A549 (cell line): Measurements from ENCODE around the gene ZMYND10. TPM values are rescaled to one million over a fixed set of nuclear protein-coding genes. Genes with fewer than 3 reads are reported as not detected.

Source experiments
- ATAC-seq, 2 experiments: fragments of 200-7000 bp in 1 of 2; fragments of >200 bp in 1 of 2; cut with Nextera tagmentation in 1 of 2; cut with Tn5 transposase in 1 of 2; 3 replicates each; pipeline versions ENCODE4 v1.8.0 to v1.9.1; 2018 to 2020; ENCODE audit warnings: mild to moderate bottlenecking in 1 of 2, moderate library complexity in 1 of 2
- CTCF ChIA-PET: fragments of 300-600 bp; sonication (Branson Sonifier 250); formaldehyde crosslinking; extraction: SDS; loops from one replicate; lab custom pipeline; 2021; ENCODE audit warnings: antibody characterized with exemption, inconsistent platforms; lab: Yijun Ruan, JAX
- POLR2A ChIA-PET: fragments of 350-600 bp; formaldehyde crosslinking; extraction: SDS; loops from one replicate; lab custom pipeline; 2021; ENCODE audit warnings: antibody characterized with exemption, inconsistent platforms; lab: Yijun Ruan, JAX
- DNase-seq, 2 experiments: peaks; one replicate each; pipeline versions ENCODE4 v3.0.0 to v3.0.0-alpha.2; 2011 to 2016; ENCODE audit warnings: low read depth in 1 of 2, low spot score in 1 of 2
- FAIRE-seq: peaks from 2 replicates; lab custom pipeline; 2011; peaks lifted over from hg19 to GRCh38; lab: Jason Lieb, UNC
- H3K27ac ChIP-seq, 2 experiments: fragments of >200 bp; sonication (Bioruptor Twin); formaldehyde crosslinking; 3 replicates each; pipeline ENCODE4 v1.5.1; 2016 to 2017
- H3K4me1 ChIP-seq: fragments of >200 bp; sonication (Bioruptor Twin); formaldehyde crosslinking; 3 replicates; pipeline ENCODE4 v1.6.1; 2016
- H3K4me2 ChIP-seq: fragments of >200 bp; sonication (Bioruptor Twin); formaldehyde crosslinking; 3 replicates; pipeline ENCODE4 v1.6.1; 2016
- H3K4me3 ChIP-seq: fragments of >200 bp; sonication (Bioruptor Twin); formaldehyde crosslinking; 3 replicates; pipeline ENCODE4 v1.5.1; 2016
- H3K9me3 ChIP-seq: fragments of >200 bp; sonication (Bioruptor Twin); formaldehyde crosslinking; 3 replicates; pipeline ENCODE4 v1.6.1; 2016
- BHLHE40 ChIP-seq: IDR thresholded peaks from 2 replicates; pipeline ENCODE4 v1.6.1; 2012; ENCODE audit warnings: low read depth, low read length, inconsistent platforms
- CBX2 ChIP-seq: fragments of 200-600 bp; sonication (generic); IDR thresholded peaks from 2 replicates; pipeline ENCODE4 v1.6.1; 2016; ENCODE audit warnings: low read depth, mild to moderate bottlenecking, borderline replicate concordance
- EHF ChIP-seq: fragments of 250-450 bp; sonication (Bioruptor Pico); IDR thresholded peaks from 2 replicates; pipeline ENCODE4 v1.5.0; 2020; ENCODE audit warnings: mild to moderate bottlenecking
- FOSB ChIP-seq: fragments of 250-450 bp; sonication (Bioruptor Pico); IDR thresholded peaks from 2 replicates; pipeline ENCODE4 v1.5.0; 2020; ENCODE audit warnings: mild to moderate bottlenecking, moderate library complexity
- HOXB13 ChIP-seq: fragments of 250-450 bp; sonication (Bioruptor Pico); IDR thresholded peaks from 2 replicates; pipeline ENCODE4 v1.5.0; 2020; ENCODE audit warnings: low read depth, mild to moderate bottlenecking, moderate library complexity
- HOXB5 ChIP-seq: fragments of 250-450 bp; sonication (Bioruptor Pico); IDR thresholded peaks from 2 replicates; pipeline ENCODE4 v1.5.0; 2020; ENCODE audit warnings: mild to moderate bottlenecking, moderate library complexity
- JUNB ChIP-seq: fragments of >200 bp; sonication (Bioruptor Twin); formaldehyde crosslinking; IDR thresholded peaks from 2 replicates; pipeline ENCODE4 v1.6.1; 2016
- KDM1A ChIP-seq: fragments of 200-600 bp; sonication (generic); IDR thresholded peaks from 2 replicates; pipeline ENCODE4 v1.6.1; 2016; ENCODE audit warnings: low read depth, mild to moderate bottlenecking
- KDM5A ChIP-seq: fragments of 200-600 bp; sonication (generic); IDR thresholded peaks from 2 replicates; pipeline ENCODE4 v1.6.1; 2016; ENCODE audit warnings: antibody characterized with exemption, mild to moderate bottlenecking
- MAFK ChIP-seq: fragments of 450-650 bp; IDR thresholded peaks from 2 replicates; pipeline ENCODE4 v1.6.1; 2014; ENCODE audit not compliant: partially characterized antibody
- MYC ChIP-seq: IDR thresholded peaks from 2 replicates; pipeline ENCODE4 v1.6.1; 2012; ENCODE audit warnings: mild to moderate bottlenecking, inconsistent platforms, low read length, improper control_type of control experiment, borderline replicate concordance
- NFE2L2 ChIP-seq: fragments of 150-350 bp; conservative IDR thresholded peaks from 2 replicates; pipeline ENCODE4 v1.6.1; 2014; ENCODE audit warnings: low read length
- PHF8 ChIP-seq: fragments of 200-600 bp; sonication (generic); IDR thresholded peaks from 2 replicates; pipeline ENCODE4 v1.6.1; 2016; ENCODE audit warnings: low read depth, mild to moderate bottlenecking, antibody characterized with exemption, moderate library complexity, borderline replicate concordance
- POLR2AphosphoS2 ChIP-seq: conservative IDR thresholded peaks from 2 replicates; pipeline ENCODE4 v1.6.1; 2012; ENCODE audit warnings: low read length, improper control_type of control experiment, inconsistent platforms
- RAD21 ChIP-seq, 2 experiments: fragments of >200 bp in 1 of 2; sonication (Bioruptor Twin) in 1 of 2; formaldehyde crosslinking in 1 of 2; IDR thresholded peaks in 1 of 2; conservative IDR thresholded peaks in 1 of 2; 2 replicates in 1 of 2; 3 replicates in 1 of 2; pipeline ENCODE4 v1.6.1; 2012 to 2018; ENCODE audit warnings: inconsistent platforms in 1 of 2
- RCOR1 ChIP-seq: fragments of 150-350 bp; IDR thresholded peaks from 2 replicates; pipeline ENCODE4 v1.6.1; 2014; ENCODE audit warnings: antibody characterized with exemption, low read length, low read depth
- RFX5 ChIP-seq: fragments of 450-650 bp; IDR thresholded peaks from 2 replicates; pipeline ENCODE4 v1.7.1; 2014; ENCODE audit warnings: antibody characterized with exemption, mild to moderate bottlenecking, moderate library complexity
- RNF2 ChIP-seq: fragments of 200-600 bp; sonication (generic); IDR thresholded peaks from 2 replicates; pipeline ENCODE4 v1.6.1; 2016; ENCODE audit warnings: low read depth, mild to moderate bottlenecking, antibody characterized with exemption, moderate library complexity, borderline replicate concordance
- SMC3 ChIP-seq: fragments of >200 bp; sonication (Bioruptor Twin); formaldehyde crosslinking; IDR thresholded peaks from 3 replicates; pipeline ENCODE4 v1.6.1; 2018; ENCODE audit warnings: inconsistent platforms
- TP53 ChIP-seq: fragments of 250-450 bp; sonication (Bioruptor Pico); IDR thresholded peaks from 2 replicates; pipeline ENCODE4 v1.5.0; 2021; ENCODE audit warnings: mild to moderate bottlenecking, moderate library complexity
- ZNF302 ChIP-seq: fragments of 250-450 bp; sonication (Bioruptor Pico); IDR thresholded peaks from 2 replicates; pipeline ENCODE4 v1.9.0; 2021; ENCODE audit warnings: inconsistent platforms, mild to moderate bottlenecking, moderate library complexity
- WGBS: methylation state at CpG from one replicate; pipeline ENCODE4 v1.1.6; 2017; ENCODE audit errors: missing lambda C conversion rate; 5-methylcytosine and 5-hydroxymethylcytosine counted together
- polyA plus RNA-seq, 4 experiments: library from polyadenylated mRNA; depleted of rRNA in 3 of 4; stranded (reverse); fragments of >200 nt; fragmentation: RNase III in 1 of 4; extraction: RNeasy Plus Mini Kit Qiagen cat#74134 plus additional on column Dnase treatment in 1 of 4; gene quantifications; 2 replicates in 3 of 4; 3 replicates in 1 of 4; pipeline ENCODE4 v1.2.3, GENCODE V29; 2011 to 2017
- TF ChIP-seq, protein P1 (sequence below): IDR thresholded peaks from 2 replicates; pipeline ENCODE4 v1.6.1; 2012; ENCODE audit warnings: low read depth, borderline replicate concordance
- TF ChIP-seq, protein P2 (sequence below): fragments of >200 bp; sonication (Bioruptor Twin); formaldehyde crosslinking; IDR thresholded peaks from 2 replicates; pipeline ENCODE4 v1.6.1; 2016
- TF ChIP-seq, protein P3 (sequence below): fragments of 200-600 bp; sonication (generic); IDR thresholded peaks from 2 replicates; pipeline ENCODE4 v1.6.1; 2016; ENCODE audit warnings: antibody characterized with exemption, mild to moderate bottlenecking, moderate library complexity

ZMYND10 gene
- polyA plus RNA-seq, 2 of the 4 experiments (the other 2 are of a cell fraction): 0.43 to 0.77 TPM

DNA sequence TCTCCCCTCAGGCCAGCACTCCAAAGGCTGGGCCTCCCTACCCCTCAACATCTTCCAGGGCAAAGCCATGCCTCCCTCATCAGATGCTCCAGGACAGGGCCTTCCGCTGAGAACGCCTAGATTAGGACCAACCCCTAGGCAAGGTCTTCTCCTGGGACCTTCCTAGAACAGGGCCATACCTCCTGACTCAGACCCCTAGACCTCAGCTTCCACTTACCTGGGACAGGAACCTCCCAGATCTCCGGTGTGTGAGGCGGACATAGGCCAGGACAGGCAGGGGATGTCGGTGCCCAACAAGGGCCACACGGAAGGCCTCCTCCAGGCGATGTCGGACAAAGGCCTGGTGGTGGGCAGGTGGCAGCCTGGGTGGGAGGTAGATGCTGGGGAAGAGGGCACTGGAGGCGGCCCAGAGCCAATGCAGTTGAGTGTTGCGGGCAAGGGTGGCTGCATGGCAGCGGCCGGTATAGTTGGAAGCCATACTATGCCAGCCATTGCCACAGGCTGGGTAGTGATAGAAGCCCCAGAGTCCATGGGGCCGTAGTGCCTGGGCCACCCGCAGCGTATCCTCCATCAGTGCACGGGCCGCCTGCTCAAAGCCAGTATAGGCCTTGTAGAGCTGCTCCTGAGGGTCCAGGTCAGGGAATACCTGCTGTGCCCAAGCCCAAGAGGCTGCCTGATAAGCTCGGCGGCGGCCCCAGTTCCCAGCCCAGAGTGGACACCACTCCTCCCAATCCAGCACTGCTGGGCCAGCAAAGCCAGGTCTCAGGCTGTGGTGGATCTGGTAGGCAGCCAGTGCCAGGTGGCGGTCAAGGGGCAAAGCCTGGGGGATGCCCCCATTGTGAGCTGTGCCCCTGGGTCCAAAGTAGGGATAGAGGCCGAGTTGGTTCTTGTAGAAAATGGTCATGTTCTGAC is 50.8 kb downstream of the ZMYND10 start:
- Histone ChIP-seq H3K4me2 (no peak overlapping the region), H3K4me3 (no peak overlapping the region), H3K9me3 (no peaks in the 10 kb centered on the region)
- ChIA-PET CTCF (interaction anchor here (0.6 to 1.5 kb wide), 5 partner anchors 15 to 48 kb away, joined by 3 to 5 read pairs (median 4); no protein-coding TSS in a partner anchor), POLR2A (no interaction called here)
- no peak for ATAC-seq
- TF ChIP-seq MYC (no peak), HOXB5 (no peak), RFX5 (no peak), PHF8 (no peak), KDM5A (no peak), FOSB (CRISPR knock-in tag) (no peak), EHF (CRISPR knock-in tag) (no peak), JUNB (no peak), POLR2AphosphoS2 (no peak), HOXB13 (no peak), ZNF302 (CRISPR knock-in tag) (no peak), RNF2 (no peak), NFE2L2 (no peak), RCOR1 (no peak), TP53 (CRISPR knock-in tag) (no peak), CBX2 (no peak)
- TF ChIP-seq, protein P1, sequence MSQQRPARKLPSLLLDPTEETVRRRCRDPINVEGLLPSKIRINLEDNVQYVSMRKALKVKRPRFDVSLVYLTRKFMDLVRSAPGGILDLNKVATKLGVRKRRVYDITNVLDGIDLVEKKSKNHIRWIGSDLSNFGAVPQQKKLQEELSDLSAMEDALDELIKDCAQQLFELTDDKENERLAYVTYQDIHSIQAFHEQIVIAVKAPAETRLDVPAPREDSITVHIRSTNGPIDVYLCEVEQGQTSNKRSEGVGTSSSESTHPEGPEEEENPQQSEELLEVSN: no peak
- TF ChIP-seq, protein P2, sequence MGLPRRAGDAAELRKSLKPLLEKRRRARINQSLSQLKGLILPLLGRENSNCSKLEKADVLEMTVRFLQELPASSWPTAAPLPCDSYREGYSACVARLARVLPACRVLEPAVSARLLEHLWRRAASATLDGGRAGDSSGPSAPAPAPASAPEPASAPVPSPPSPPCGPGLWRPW: no peak
- TF ChIP-seq, all 56 proteins: peak for 0
- Histone ChIP-seq H3K27ac (no peak overlapping the region), H3K4me1 (peaks cover 21% of the 10 kb centered on the region; the same call in 2 of the 3 replicates)
- DNase-seq: no peak
- WGBS: 88% methylated on average over 13 of the region's 22 CpGs
- FAIRE-seq: no peak

DNA sequence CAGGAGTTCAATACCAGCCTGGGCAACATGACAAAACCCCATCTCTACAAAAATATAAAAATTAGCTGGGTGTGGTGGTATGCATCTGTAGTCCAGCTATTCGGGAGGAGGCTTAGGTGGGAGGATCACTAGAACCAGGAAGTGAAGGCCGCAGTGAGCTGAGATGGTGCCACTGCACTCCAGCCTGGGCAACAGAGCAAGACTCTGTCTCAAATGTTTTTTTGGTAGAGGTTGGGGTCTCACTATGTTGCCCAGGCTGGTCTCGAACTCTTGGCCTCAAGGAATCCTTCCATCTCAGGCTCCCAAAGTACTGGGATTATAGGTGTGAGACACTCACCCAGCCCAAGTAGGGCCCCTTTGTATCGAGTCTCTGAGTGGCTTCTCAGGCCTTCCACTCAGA is 51.4 kb downstream of the ZMYND10 start:
- ChIA-PET POLR2A (no interaction called here), CTCF (interaction anchor here (0.6 to 1.5 kb wide), 3 partner anchors 15 to 34 kb away, joined by 3 to 5 read pairs (median 3); no protein-coding TSS in a partner anchor)
- H3K4me1 ChIP-seq: peaks cover 21% of the 10 kb centered on the region; the same call in 2 of the 3 replicates
- H3K4me2 ChIP-seq: no peak overlapping the region
- H3K9me3 ChIP-seq: no peaks in the 10 kb centered on the region
- no peak for DNase-seq
- no peak overlapping the region for H3K27ac ChIP-seq
- no peak for ATAC-seq
- H3K4me3 ChIP-seq: no peak overlapping the region
- no peak for FAIRE-seq
- 91% methylated on average over 4 of the region's 4 CpGs for WGBS
- TF ChIP-seq, protein P1: no peak

DNA sequence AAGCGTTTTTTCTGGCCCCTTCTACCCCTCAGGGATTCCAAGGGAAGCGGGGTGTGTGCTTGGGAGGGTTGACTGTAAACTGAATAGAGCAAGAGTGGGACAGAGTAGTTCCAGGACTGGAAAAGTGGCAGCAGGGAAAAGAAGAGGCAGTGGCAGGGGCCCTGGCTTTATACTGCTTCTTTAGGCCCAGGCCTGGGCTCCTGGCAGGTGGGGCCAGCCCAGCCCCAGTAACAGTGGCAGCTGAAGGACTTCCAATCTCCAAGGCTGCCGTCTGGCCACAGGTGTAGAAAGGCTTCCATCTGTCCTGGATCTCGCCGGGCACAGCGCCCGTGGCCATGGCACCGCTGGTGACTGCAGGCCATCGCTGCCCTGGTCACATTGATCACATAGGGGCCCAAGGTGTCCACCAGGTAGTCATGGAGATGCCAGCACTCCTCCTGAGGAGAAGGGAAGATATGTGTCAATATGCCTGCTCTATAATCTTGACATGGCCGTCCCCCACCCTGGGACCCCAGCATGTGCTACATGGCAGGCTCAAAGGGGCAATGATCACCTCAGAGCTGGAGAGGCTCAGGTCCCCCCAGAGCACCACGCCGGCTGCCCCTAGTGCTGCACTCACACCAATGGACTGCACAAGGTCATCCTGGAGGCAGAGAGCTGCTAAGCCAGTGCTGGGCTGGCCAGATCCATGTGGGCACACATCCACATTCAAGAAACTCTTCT is 52.3 kb downstream of the ZMYND10 start:
- POLR2A ChIA-PET: interaction anchor here (1.1 to 1.3 kb wide), 2 partner anchors 21 to 47 kb away, joined by 3 to 4 read pairs; no protein-coding TSS in a partner anchor
- Histone ChIP-seq H3K4me1 (peaks cover 17% of the 10 kb centered on the region; the same call in 2 of the 3 replicates), H3K27ac (peak overlapping the region; percentile 79 to 89), H3K9me3 (no peaks in the 10 kb centered on the region), H3K4me3 (peak overlapping the region; percentile 87; the same call in 2 of the 3 replicates), H3K4me2 (peak overlapping the region; percentile 87)
- no peak for ATAC-seq
- DNase-seq: no peak
- 47% methylated on average over 5 of the region's 12 CpGs for WGBS
- no peak for TF ChIP-seq BHLHE40
- TF ChIP-seq MYC: no peak
- no peak for TF ChIP-seq KDM1A
- no peak for TF ChIP-seq RAD21 (conservative IDR thresholded peaks at IDR 0.05 in 1 of 2, IDR thresholded peaks at IDR 0.05 in 1 of 2)
- TF ChIP-seq, protein P3, sequence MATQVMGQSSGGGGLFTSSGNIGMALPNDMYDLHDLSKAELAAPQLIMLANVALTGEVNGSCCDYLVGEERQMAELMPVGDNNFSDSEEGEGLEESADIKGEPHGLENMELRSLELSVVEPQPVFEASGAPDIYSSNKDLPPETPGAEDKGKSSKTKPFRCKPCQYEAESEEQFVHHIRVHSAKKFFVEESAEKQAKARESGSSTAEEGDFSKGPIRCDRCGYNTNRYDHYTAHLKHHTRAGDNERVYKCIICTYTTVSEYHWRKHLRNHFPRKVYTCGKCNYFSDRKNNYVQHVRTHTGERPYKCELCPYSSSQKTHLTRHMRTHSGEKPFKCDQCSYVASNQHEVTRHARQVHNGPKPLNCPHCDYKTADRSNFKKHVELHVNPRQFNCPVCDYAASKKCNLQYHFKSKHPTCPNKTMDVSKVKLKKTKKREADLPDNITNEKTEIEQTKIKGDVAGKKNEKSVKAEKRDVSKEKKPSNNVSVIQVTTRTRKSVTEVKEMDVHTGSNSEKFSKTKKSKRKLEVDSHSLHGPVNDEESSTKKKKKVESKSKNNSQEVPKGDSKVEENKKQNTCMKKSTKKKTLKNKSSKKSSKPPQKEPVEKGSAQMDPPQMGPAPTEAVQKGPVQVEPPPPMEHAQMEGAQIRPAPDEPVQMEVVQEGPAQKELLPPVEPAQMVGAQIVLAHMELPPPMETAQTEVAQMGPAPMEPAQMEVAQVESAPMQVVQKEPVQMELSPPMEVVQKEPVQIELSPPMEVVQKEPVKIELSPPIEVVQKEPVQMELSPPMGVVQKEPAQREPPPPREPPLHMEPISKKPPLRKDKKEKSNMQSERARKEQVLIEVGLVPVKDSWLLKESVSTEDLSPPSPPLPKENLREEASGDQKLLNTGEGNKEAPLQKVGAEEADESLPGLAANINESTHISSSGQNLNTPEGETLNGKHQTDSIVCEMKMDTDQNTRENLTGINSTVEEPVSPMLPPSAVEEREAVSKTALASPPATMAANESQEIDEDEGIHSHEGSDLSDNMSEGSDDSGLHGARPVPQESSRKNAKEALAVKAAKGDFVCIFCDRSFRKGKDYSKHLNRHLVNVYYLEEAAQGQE: no peak
- no peak for TF ChIP-seq SMC3
- TF ChIP-seq MAFK: no peak
- TF ChIP-seq, all 56 proteins: peak for 0
- no peak for FAIRE-seq
- CTCF ChIA-PET: interaction anchor here (1.0 to 2.0 kb wide), 6 partner anchors 9 to 68 kb away, joined by 3 to 7 read pairs (median 4); no protein-coding TSS in a partner anchor
